Osteoblast (primary cell): ENCODE measurements around the gene PPP1R9B. TPM values are rescaled to one million over a fixed set of nuclear protein-coding genes. Genes with fewer than 3 reads are reported as not detected.
A peak's percentile ranks its signal among the peaks of the same experiment; 100 is the strongest.

Source experiments
- DNase-seq: peaks from one replicate; pipeline ENCODE4 v3.0.0; 2011; ENCODE audit warnings: low spot score, mixed read lengths; ENCODE audit not compliant: insufficient read length; ENCODE audit errors: missing footprints
- H2AFZ ChIP-seq: 2 replicates; pipeline ENCODE4 v1.6.0; 2011; ENCODE audit warnings: mild to moderate bottlenecking, low read length
- H3K27ac ChIP-seq: 2 replicates; pipeline ENCODE4 v1.5.1; 2011; ENCODE audit warnings: mild to moderate bottlenecking, low read depth, low read length, moderate library complexity
- H3K27me3 ChIP-seq: 2 replicates; pipeline ENCODE4 v1.6.0; 2012; ENCODE audit warnings: mild to moderate bottlenecking, control low read depth, inconsistent platforms, low read length, moderate library complexity; ENCODE audit not compliant: insufficient read depth
- H3K36me3 ChIP-seq: 2 replicates; pipeline ENCODE4 v1.5.1; 2011; ENCODE audit warnings: mild to moderate bottlenecking, low read length, control low read depth, moderate library complexity; ENCODE audit not compliant: insufficient read depth
- H3K4me1 ChIP-seq: 2 replicates; pipeline ENCODE4 v1.5.1; 2011; ENCODE audit warnings: mild to moderate bottlenecking, low read length, control low read depth, moderate library complexity; ENCODE audit not compliant: insufficient read depth
- H3K4me2 ChIP-seq: 2 replicates; pipeline ENCODE4 v1.6.0; 2011; ENCODE audit warnings: mild to moderate bottlenecking, low read length; ENCODE audit not compliant: insufficient read depth
- H3K4me3 ChIP-seq: fragments of 200-600 bp; sonication (generic); 3 replicates; pipeline ENCODE4 v1.5.1; 2012; ENCODE audit warnings: mild to moderate bottlenecking, low read length, inconsistent platforms; ENCODE audit not compliant: insufficient read depth
- H3K79me2 ChIP-seq: 2 replicates; pipeline ENCODE4 v1.6.0; 2012; ENCODE audit warnings: mild to moderate bottlenecking, low read length, control low read depth, inconsistent platforms; ENCODE audit not compliant: insufficient read depth
- H3K9me3 ChIP-seq: 2 replicates; pipeline ENCODE4 v1.5.1; 2011; ENCODE audit warnings: low read depth, low read length, control low read depth
- H4K20me1 ChIP-seq: 2 replicates; pipeline ENCODE4 v1.6.0; 2012; ENCODE audit warnings: mild to moderate bottlenecking, low read length, control low read depth; ENCODE audit not compliant: insufficient read depth
- total RNA-seq: library from RNA; depleted of rRNA; stranded (reverse); fragments of >200 nt; gene quantifications from 2 replicates; pipeline ENCODE4 v1.2.3, GENCODE V29; 2012
- TF ChIP-seq, protein P1 (sequence below): IDR thresholded peaks from 2 replicates; pipeline ENCODE4 v1.5.1; 2011; ENCODE audit warnings: mild to moderate bottlenecking, low read depth, low read length, moderate library complexity; ENCODE audit errors: extremely low read depth

Gene PPP1R9B
- total RNA-seq, 1 donor: 48.9 TPM

GRCh38 chr17:50120475-50121253, 29.8 kb downstream of the PPP1R9B start:
- peak; percentile 60 for DNase-seq
- no peak overlapping the region for H2AFZ ChIP-seq
- no peaks in the 10 kb centered on the region for H3K9me3 ChIP-seq
- no peak overlapping the region for H3K27ac ChIP-seq
- TF ChIP-seq, protein P1, sequence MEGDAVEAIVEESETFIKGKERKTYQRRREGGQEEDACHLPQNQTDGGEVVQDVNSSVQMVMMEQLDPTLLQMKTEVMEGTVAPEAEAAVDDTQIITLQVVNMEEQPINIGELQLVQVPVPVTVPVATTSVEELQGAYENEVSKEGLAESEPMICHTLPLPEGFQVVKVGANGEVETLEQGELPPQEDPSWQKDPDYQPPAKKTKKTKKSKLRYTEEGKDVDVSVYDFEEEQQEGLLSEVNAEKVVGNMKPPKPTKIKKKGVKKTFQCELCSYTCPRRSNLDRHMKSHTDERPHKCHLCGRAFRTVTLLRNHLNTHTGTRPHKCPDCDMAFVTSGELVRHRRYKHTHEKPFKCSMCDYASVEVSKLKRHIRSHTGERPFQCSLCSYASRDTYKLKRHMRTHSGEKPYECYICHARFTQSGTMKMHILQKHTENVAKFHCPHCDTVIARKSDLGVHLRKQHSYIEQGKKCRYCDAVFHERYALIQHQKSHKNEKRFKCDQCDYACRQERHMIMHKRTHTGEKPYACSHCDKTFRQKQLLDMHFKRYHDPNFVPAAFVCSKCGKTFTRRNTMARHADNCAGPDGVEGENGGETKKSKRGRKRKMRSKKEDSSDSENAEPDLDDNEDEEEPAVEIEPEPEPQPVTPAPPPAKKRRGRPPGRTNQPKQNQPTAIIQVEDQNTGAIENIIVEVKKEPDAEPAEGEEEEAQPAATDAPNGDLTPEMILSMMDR: no peak
- H3K79me2 ChIP-seq: no peaks in the 10 kb centered on the region
- no peaks in the 10 kb centered on the region for H3K36me3 ChIP-seq
- H3K4me1 ChIP-seq: peaks cover 5% of the 10 kb centered on the region
- H3K4me2 ChIP-seq: no peak overlapping the region
- no peak overlapping the region for H3K4me3 ChIP-seq
- H3K27me3 ChIP-seq: peaks cover 6% of the 10 kb centered on the region
- H4K20me1 ChIP-seq: no peaks in the 10 kb centered on the region

- TF ChIP-seq, protein P1: no peak
- Histone ChIP-seq H3K27me3 (peaks cover 6% of the 10 kb centered on the region), H3K4me1 (peaks cover 5% of the 10 kb centered on the region), H3K4me2 (no peak overlapping the region), H3K27ac (no peak overlapping the region), H3K79me2 (no peaks in the 10 kb centered on the region), H3K9me3 (no peaks in the 10 kb centered on the region), H3K4me3 (no peak overlapping the region), H2AFZ (no peak overlapping the region), H3K36me3 (no peaks in the 10 kb centered on the region), H4K20me1 (no peaks in the 10 kb centered on the region)
- peak; percentile 68 for DNase-seq
Observed at GRCh38 chr17:50118828-50119218, 31.7 kb downstream of the PPP1R9B start.

DNA sequence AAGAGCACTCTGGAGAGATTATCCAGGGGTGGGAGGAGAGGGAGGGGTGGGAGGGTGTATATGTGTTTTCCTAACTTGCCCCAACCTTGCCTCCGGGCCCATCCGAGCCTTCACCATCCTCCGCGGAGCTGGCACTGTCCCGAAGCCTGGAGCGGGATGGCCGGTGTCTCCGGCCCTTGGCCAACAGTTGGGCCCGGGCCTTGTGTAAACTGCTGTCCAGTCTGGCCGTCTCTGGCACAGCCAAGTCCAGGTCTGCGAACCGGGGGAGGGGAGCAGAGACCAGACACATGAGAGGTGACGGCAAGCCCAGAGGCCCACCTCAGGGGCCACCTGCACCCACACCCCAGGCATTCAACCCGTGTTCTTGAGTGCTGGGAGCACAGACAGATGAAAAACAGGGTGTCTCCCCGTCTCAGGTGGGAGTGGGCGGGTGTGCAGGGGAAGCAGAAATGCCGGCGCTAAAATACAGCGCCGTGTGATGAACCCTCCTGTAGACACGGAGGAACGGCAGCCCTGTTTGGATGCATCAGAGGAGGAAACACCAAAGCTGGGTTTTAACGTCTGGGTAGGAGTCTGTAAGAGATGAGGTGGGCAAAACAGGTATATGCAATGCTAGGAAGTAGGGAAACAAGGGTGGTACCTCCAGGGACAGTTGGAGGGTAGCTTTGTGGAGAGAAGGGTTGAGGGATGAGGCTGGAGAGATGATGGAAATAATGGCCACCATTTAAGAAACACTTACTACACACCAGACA, 32.2 kb downstream of the PPP1R9B start:
- Histone ChIP-seq H3K9me3 (no peaks in the 10 kb centered on the region), H3K4me3 (no peak overlapping the region), H3K36me3 (no peaks in the 10 kb centered on the region), H3K27me3 (peaks cover 6% of the 10 kb centered on the region), H3K4me2 (no peak overlapping the region), H3K4me1 (peaks cover 5% of the 10 kb centered on the region), H4K20me1 (no peaks in the 10 kb centered on the region), H3K79me2 (no peaks in the 10 kb centered on the region), H3K27ac (no peak overlapping the region), H2AFZ (no peak overlapping the region)
- TF ChIP-seq, protein P1: no peak
- DNase-seq: peak; percentile 62
